Rectal smooth muscle tissue (tissue), 1 donor: ENCODE measurements around the gene TM9SF3.

Source experiments
- H3K27ac ChIP-seq: one replicate; pipeline ENCODE4 v1.7.0; 2013; ENCODE audit warnings: low read depth, low read length, inconsistent platforms
- H3K27me3 ChIP-seq: one replicate; pipeline ENCODE4 v1.7.0; 2013; ENCODE audit warnings: low read length; ENCODE audit not compliant: control insufficient read depth, insufficient read depth
- H3K36me3 ChIP-seq: one replicate; pipeline ENCODE4 v1.7.0; 2013; ENCODE audit warnings: low read length; ENCODE audit not compliant: control insufficient read depth, insufficient read depth
- H3K4me1 ChIP-seq: one replicate; pipeline ENCODE4 v1.7.0; 2013; ENCODE audit warnings: low read length; ENCODE audit not compliant: control insufficient read depth, insufficient read depth
- H3K4me3 ChIP-seq: one replicate; pipeline ENCODE4 v1.7.0; 2013; ENCODE audit warnings: low read length
- H3K9ac ChIP-seq: one replicate; pipeline ENCODE4 v1.7.0; 2013; ENCODE audit warnings: low read length

The TM9SF3 gene

DNA sequence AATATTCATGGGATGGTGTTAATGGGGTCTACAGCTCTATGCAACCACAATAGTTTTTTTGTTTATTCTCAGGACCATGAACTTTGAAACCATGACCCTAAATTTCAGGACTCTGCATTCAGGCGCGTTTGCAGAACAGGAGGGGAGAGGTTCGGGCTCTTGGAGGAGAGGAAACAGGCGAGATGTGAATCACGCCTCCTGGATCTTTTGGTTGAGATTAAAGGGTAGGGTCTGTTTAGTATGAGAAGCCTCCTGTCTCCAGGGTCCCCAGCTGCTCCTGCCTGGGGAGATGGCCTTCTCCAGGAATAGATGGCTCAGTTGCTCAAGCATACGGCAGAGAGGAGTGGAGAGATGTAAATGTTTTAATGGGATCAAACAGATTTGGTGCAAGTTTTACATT, 91.3 kb downstream of the TM9SF3 start:
- Histone ChIP-seq H3K36me3 (no peaks in the 10 kb centered on the region), H3K27me3 (no peaks in the 10 kb centered on the region), H3K27ac (no peak overlapping the region), H3K4me1 (no peaks in the 10 kb centered on the region), H3K9ac (no peak overlapping the region), H3K4me3 (no peak overlapping the region)

DNA sequence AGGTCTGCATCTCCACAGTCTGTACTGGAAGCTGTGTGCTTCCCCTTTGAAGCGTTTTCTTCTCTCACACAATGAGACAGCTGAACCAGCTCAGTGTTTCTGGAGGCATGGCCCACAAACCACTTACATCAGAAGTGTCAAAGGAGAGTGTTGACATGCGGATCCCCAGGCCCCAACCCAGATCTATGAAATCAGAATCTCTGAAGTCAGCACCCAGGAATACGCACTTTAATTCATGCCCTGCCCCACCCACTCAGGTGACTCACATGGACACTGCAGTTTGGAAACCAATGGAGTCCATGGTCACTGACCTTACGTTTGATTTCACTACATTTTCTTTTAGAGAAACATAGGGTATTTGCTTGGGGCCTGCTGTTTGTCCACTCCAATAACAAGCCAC, 92.1 kb downstream of the TM9SF3 start:
- no peak overlapping the region for H3K9ac ChIP-seq
- H3K27me3 ChIP-seq, result no peaks in the 10 kb centered on the region
- no peak overlapping the region for H3K4me3 ChIP-seq
- H3K4me1 ChIP-seq, result no peaks in the 10 kb centered on the region
- H3K27ac ChIP-seq, result no peak overlapping the region
- H3K36me3 ChIP-seq, result no peaks in the 10 kb centered on the region

DNA sequence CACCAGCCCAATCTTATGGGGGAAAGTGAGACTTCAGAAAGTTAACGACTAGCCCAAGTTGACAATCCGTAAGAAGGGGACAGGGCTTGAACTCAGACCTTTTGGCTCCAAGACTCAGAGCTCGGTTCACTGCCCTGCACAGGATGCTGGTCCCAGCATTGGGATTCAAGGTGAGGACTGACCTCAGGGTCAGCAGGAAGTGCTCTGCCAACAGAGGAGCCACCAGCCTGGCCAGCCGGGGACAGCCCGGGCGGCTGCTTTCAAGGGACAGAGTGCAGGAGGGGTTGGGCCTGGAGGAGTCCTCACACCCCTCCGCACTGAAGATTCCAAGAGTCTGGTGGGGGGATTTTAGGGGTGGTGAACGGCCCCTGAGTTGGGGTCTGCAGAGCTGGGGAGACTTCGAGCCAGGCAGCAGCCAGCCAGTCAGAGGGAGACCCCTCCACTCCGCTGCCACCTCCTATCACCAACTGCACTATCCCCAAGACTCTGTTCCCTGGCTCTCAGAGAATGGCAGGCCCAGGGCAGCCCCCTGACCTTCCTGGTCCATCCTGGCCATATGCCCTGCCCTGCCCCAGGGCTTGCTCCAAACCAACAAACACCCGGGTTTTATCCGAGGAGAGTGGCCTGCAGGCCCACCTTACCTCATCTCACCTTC, 92.8 kb downstream of the TM9SF3 start:
- Histone ChIP-seq H3K4me3 (no peak overlapping the region), H3K27me3 (no peaks in the 10 kb centered on the region), H3K4me1 (no peaks in the 10 kb centered on the region), H3K9ac (no peak overlapping the region), H3K36me3 (no peaks in the 10 kb centered on the region), H3K27ac (no peak overlapping the region)

DNA sequence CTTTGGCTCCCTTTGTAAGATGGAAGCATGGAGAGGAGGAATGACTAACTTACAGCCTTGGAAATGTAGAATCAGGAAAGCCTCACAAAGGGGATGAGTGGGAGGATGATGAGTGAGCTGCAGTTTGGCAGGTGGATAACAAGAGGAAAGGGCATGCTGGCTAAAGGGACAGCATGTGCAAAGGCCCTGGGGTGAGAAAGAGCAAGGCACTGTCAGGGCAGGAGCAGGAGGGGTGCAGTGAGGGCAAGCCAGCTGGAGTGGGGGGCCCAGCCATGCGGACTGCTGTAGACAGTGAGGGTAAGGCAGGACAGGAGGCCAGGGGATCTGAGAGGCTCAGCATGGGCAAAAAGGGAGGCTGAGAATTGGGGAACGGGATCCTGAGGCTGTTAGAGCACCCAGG, 93.6 kb downstream of the TM9SF3 start:
- Histone ChIP-seq H3K36me3 (no peaks in the 10 kb centered on the region), H3K27ac (no peak overlapping the region), H3K9ac (no peak overlapping the region), H3K4me1 (no peaks in the 10 kb centered on the region), H3K27me3 (no peaks in the 10 kb centered on the region), H3K4me3 (no peak overlapping the region)

DNA sequence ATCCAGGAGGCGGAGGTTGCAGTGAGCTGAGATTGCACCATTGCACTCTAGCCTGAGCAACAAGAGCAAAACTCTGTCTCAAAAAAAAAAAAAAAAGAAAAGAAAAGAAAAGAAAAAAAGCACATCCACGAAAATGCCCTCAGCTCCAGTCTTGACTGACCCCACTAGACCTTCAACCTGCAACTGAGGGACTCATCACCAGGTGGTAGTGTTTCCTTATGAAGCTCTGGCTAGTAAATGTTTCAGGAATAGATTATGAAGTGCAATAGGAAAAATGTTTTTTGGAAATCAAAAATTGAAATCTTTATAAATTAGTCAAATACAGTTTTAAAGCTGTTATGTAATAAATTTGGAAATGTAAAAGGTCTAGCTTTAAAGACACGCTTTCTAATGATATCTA, 95.5 kb downstream of the TM9SF3 start:
- no peaks in the 10 kb centered on the region for H3K4me1 ChIP-seq
- no peak overlapping the region for H3K4me3 ChIP-seq
- H3K27me3 ChIP-seq, result no peaks in the 10 kb centered on the region
- H3K27ac ChIP-seq, result no peak overlapping the region
- H3K9ac ChIP-seq, result no peak overlapping the region
- no peaks in the 10 kb centered on the region for H3K36me3 ChIP-seq

DNA sequence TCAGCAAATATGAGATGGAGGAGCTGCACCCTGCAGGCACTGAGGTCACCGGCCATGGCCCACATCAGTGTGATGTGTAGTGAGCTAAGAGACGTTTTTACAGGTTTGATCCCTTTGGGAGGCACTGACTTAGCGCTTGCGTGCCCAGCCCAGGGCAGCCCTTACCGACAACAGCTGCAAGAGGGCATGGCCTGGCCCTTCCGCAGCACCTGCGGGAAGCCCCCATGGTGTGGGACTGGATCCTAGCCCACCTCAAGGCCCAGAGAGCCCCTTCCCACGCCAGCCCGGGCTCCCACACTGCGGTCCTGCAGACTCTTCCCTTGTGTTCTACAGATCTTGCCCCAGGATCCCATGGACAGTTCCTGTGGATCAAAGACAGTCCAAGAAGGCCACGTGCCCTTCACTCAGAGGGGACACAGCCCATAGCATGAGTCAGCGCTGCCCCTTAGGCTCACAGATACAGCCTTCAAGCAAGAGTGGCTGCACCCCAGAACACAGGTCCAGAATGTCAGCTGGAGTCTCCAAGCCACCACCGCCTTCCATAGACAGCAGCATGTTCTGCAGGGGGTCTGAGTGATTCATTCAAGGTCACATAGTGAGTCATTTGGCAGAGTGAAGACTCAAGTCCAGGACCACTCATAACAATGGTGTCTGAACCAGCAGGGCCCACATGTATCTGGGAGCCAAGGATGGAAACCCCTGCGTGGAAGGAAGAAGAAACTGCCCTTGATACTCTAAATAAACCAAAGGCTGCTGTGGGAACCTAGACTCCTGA, 98.5 kb downstream of the TM9SF3 start:
- H3K27ac ChIP-seq, result no peak overlapping the region
- no peaks in the 10 kb centered on the region for H3K36me3 ChIP-seq
- H3K4me3 ChIP-seq, result no peak overlapping the region
- H3K27me3 ChIP-seq, result no peaks in the 10 kb centered on the region
- no peak overlapping the region for H3K9ac ChIP-seq
- no peaks in the 10 kb centered on the region for H3K4me1 ChIP-seq

DNA sequence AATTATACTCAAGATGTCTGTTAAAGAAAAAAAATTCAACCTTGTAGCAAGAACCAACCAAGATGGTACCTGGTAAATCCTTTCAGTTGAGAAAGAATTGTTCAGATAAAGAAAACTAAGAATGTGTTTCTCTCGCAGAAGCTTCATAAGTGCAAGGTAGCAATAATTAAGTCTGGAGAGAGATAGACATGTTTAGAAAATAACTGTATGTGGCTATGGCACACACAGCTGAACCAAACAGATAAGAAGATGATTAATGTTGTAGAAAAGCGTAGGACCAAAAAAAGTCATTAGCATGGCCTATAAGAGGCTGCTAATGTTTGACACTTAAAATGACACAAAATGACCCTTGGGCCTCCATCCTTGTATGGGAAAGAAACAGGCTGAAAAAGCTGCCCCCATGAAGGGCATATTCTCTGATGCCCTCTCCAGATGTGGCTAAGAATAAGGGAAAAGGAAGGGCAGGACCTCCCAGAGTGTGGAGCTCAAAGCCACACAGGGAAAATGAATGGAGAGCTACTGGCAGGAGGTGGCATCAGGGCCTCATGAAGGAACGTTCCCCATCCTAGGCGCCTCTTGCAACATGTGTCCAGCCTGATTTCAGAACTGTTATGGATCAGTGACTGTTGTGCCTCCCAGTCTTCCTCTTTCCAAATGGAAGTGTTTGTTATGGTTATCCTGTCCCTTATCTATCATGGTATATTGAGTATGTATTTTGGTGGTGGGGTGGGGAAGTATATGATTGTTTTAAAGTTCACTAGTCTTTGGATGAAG, 103.8 kb downstream of the TM9SF3 start:
- Histone ChIP-seq H3K27ac (no peak overlapping the region), H3K9ac (no peak overlapping the region)

DNA sequence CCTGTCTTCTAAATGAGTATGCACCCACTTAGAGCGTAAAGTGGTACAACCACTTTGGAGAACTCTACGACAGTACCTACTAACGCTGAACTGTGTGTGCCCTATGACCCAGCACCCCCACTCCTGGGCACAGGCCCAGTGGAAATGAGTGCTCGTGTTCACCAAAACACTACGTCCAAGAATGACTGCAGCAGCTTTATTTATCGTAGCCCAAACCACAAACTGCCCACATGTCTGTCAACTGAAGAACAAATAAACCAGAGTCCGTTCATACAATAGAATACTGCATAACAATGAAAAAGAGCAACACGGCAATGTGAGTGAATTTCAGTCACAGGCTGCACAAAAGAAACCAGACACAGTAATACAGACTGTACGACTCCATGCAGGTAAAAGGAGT, 108.5 kb downstream of the TM9SF3 start:
- Histone ChIP-seq H3K4me3 (no peak overlapping the region), H3K27me3 (no peaks in the 10 kb centered on the region), H3K9ac (no peak overlapping the region), H3K27ac (no peak overlapping the region), H3K4me1 (no peaks in the 10 kb centered on the region), H3K36me3 (no peaks in the 10 kb centered on the region)

More for the DNA sequence above, 103.8 kb downstream of the TM9SF3 start:
- H3K36me3 ChIP-seq, result no peaks in the 10 kb centered on the region
- no peaks in the 10 kb centered on the region for H3K4me1 ChIP-seq
- H3K27me3 ChIP-seq, result no peaks in the 10 kb centered on the region
- no peak overlapping the region for H3K4me3 ChIP-seq

DNA sequence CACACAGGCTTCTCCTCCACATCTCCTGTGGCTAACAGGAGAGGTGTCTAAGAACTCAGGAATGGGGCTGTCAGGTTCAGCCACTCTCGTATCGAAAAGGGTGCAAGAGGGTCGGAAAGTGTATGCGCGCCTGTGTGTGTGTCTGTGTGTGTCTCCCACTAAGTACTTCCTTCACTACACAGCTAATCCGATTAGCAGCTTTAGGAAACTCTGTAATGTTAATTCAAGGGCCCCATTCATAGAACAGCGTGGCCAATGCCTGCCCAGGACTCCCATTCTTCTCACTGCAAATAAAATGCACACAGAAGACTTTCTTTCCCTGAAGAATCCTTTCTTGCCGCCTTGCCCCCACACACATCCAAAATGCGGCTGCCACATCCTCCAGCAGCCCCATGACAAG, 112.9 kb downstream of the TM9SF3 start:
- no peak overlapping the region for H3K9ac ChIP-seq
- no peaks in the 10 kb centered on the region for H3K27me3 ChIP-seq

DNA sequence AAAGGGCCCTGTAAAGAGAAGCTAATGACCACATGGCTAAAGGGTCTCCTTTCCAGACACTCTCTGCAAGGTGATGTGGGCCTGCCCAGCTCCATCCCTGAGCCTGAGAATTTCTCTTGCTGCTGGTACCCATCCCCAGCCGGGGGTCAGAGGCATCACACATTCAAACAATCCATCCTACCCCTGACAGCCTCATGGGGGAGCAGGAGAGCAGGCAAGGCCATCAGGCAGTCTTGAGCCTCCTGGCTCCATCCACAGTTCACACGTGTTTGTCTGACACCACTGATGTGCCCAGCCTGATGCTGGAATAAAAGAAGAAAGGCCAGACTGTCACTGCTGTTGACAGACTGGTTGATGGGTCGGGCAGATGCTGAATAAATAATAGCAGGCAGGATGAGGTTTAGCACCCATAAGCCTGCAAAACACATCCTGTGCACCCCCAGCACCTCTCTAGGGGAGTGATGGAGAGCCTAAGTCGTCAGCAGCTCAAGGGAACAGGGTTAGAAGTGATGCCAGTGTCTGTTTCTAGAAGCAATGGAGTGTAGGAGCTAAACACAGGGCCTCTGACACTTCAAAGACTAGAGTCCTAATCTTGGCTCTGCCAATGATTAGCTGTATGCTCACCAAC, 116.6 kb downstream of the TM9SF3 start:
- Histone ChIP-seq H3K4me3 (no peak overlapping the region), H3K27ac (no peak overlapping the region), H3K36me3 (no peaks in the 10 kb centered on the region), H3K27me3 (no peaks in the 10 kb centered on the region), H3K9ac (no peak overlapping the region), H3K4me1 (no peaks in the 10 kb centered on the region)

More for the DNA sequence above, 112.9 kb downstream of the TM9SF3 start:
- Histone ChIP-seq H3K4me1 (no peaks in the 10 kb centered on the region), H3K4me3 (no peak overlapping the region), H3K36me3 (no peaks in the 10 kb centered on the region), H3K27ac (no peak overlapping the region)

DNA sequence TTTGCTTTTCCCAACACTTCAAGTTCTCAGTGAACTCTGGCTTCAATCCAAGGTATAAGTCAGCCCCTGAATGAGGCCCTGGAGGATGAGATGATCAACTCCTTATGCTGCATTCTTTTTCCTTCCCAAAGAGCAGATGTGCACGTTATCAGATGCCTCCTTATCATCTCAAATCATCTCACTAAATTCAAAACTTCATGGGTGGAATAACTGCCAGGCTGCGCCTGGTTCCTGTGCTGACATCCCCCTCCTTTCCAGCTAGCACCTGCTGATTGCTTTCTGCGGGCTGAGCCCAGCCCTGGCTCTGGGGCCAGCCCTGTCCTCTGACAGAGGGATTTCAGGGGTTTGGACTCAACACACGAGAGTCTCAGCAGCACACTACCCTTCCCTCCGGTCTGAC, 118.0 kb downstream of the TM9SF3 start:
- no peak overlapping the region for H3K4me3 ChIP-seq
- H3K27ac ChIP-seq, result no peak overlapping the region
- H3K36me3 ChIP-seq, result no peaks in the 10 kb centered on the region
- H3K27me3 ChIP-seq, result no peaks in the 10 kb centered on the region
- no peak overlapping the region for H3K9ac ChIP-seq
- H3K4me1 ChIP-seq, result no peaks in the 10 kb centered on the region
